A673 (cell line): ENCODE measurements around the gene SLITRK3.

Experiments
- EZH2 ChIP-seq: fragments of 200-600 bp; sonication (generic); IDR thresholded peaks from 2 replicates; pipeline ENCODE4 v1.6.1; 2017; ENCODE audit warnings: borderline replicate concordance, low read depth, mild to moderate bottlenecking, mixed read lengths, antibody characterized with exemption, low read length; ENCODE audit not compliant: poor library complexity, severe bottlenecking
- TF ChIP-seq, protein P1 (sequence below): fragments of 300-800, 200-600 bp; sonication (generic); conservative IDR thresholded peaks from 2 replicates; pipeline ENCODE4 v1.5.1; 2017; ENCODE audit warnings: low read depth, mild to moderate bottlenecking, antibody characterized with exemption, low read length, moderate library complexity, mixed read lengths

- TF ChIP-seq, protein P1, sequence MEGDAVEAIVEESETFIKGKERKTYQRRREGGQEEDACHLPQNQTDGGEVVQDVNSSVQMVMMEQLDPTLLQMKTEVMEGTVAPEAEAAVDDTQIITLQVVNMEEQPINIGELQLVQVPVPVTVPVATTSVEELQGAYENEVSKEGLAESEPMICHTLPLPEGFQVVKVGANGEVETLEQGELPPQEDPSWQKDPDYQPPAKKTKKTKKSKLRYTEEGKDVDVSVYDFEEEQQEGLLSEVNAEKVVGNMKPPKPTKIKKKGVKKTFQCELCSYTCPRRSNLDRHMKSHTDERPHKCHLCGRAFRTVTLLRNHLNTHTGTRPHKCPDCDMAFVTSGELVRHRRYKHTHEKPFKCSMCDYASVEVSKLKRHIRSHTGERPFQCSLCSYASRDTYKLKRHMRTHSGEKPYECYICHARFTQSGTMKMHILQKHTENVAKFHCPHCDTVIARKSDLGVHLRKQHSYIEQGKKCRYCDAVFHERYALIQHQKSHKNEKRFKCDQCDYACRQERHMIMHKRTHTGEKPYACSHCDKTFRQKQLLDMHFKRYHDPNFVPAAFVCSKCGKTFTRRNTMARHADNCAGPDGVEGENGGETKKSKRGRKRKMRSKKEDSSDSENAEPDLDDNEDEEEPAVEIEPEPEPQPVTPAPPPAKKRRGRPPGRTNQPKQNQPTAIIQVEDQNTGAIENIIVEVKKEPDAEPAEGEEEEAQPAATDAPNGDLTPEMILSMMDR, result peak; percentile 55
- no peak for TF ChIP-seq EZH2
Measured at GRCh38 chr3:165210132-165210531, 13.9 kb upstream of the SLITRK3 start.
